Hepatocyte (in vitro differentiated cells): ENCODE results near the gene REEP6.

Source experiments
- EZH2 ChIP-seq: fragments of 200-600 bp; sonication (generic); IDR thresholded peaks from 2 replicates; pipeline ENCODE4 v1.6.1; 2016; ENCODE audit warnings: antibody characterized with exemption, mild to moderate bottlenecking, borderline replicate concordance
- EZH2phosphoT487 ChIP-seq: fragments of 200-600 bp; sonication (generic); IDR thresholded peaks from one replicate; pipeline ENCODE4 v1.6.1; 2018; ENCODE audit warnings: antibody characterized with exemption, mild to moderate bottlenecking, low read depth, moderate library complexity; ENCODE audit not compliant: unreplicated experiment, severe bottlenecking
- TF ChIP-seq, protein P1 (sequence below): fragments of 200-600 bp; sonication (generic); IDR thresholded peaks from 2 replicates; pipeline ENCODE4 v1.5.1; 2016; ENCODE audit warnings: antibody characterized with exemption, mild to moderate bottlenecking; ENCODE audit not compliant: poor library complexity

DNA sequence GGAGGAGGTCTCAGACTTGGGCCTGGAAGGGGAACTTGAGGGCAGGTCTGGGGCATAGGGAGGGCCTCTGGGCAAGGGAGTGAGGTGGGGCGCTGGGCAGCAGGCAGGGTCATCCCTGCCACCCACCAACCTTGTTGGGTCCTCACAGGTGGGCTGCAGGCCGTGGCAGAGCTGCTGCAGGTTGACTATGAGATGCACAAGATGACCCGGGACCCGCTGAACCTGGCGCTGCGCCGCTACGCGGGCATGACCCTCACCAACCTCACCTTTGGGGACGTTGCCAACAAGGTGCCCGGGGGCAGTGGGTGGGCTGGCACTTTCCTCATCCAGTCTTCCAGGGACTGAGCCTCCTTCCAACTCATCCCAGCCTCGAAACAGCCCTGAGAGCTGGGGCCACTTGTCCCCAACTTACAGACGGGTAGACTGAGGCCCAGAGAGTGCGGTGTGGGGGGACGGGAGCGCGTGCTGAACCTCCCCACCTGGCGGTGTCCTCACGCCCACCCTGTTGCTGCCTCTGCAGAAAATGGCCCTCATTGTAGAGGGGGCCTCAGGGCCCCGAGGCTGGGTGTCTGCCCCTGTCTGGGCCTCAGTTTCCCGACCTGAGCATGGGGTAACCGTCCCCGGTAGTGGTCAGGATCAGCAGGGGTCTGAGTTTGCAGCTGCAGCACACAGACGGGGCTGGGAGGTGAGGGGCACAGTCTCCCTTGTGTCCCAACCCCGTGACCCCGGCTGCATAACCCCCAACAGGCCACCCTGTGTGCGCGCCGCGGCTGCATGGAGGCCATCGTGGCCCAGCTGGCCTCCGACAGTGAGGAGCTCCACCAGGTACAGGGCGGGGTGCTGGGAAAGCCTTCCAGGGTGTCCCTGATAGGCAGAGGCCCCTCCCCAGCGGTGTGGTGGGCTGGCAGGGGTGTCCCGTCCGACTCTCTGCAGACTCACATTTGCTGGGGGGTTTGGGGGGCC is 30.7 kb upstream of the REEP6 start:
- TF ChIP-seq, protein P1, sequence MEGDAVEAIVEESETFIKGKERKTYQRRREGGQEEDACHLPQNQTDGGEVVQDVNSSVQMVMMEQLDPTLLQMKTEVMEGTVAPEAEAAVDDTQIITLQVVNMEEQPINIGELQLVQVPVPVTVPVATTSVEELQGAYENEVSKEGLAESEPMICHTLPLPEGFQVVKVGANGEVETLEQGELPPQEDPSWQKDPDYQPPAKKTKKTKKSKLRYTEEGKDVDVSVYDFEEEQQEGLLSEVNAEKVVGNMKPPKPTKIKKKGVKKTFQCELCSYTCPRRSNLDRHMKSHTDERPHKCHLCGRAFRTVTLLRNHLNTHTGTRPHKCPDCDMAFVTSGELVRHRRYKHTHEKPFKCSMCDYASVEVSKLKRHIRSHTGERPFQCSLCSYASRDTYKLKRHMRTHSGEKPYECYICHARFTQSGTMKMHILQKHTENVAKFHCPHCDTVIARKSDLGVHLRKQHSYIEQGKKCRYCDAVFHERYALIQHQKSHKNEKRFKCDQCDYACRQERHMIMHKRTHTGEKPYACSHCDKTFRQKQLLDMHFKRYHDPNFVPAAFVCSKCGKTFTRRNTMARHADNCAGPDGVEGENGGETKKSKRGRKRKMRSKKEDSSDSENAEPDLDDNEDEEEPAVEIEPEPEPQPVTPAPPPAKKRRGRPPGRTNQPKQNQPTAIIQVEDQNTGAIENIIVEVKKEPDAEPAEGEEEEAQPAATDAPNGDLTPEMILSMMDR, result no peak
- no peak for TF ChIP-seq EZH2phosphoT487
- TF ChIP-seq EZH2, result no peak
